HepG2 (cell line): ENCODE data around the gene APOD. TPM values are rescaled to one million over a fixed set of nuclear protein-coding genes. Genes with fewer than 3 reads are reported as not detected.

Source experiments
- ATAC-seq: fragments of 200-7000 bp; cut with Tn5 transposase; 3 replicates; pipeline ENCODE4 v1.9.1; 2020; ENCODE audit warnings: mild to moderate bottlenecking, moderate library complexity
- BruUV-seq: library from RNA; stranded (reverse); fragments of 400-500 nt; replicated peaks from 2 replicates; lab custom pipeline; 2021; lab: Mats Ljungman, UMichigan
- CTCF ChIA-PET: fragments of 300-600 bp; formaldehyde crosslinking; extraction: SDS; loops from one replicate; lab custom pipeline; 2021; ENCODE audit warnings: low total read pairs, inconsistent platforms, low intra/inter-chr PET ratio; lab: Yijun Ruan, JAX
- POLR2A ChIA-PET: fragments of 350-600 bp; sonication (Branson Sonifier 250); formaldehyde crosslinking; loops from one replicate; lab custom pipeline; 2020; ENCODE audit warnings: antibody characterized with exemption, inconsistent platforms; lab: Yijun Ruan, JAX
- DNase-seq: peaks from one replicate; pipeline ENCODE4 v3.0.0-alpha.2; 2015; ENCODE audit warnings: low spot score
- FAIRE-seq: peaks from 3 replicates; lab custom pipeline; 2011; peaks lifted over from hg19 to GRCh38; lab: Jason Lieb, UNC
- H2AFZ ChIP-seq: one replicate; pipeline ENCODE4 v1.6.1; 2011; ENCODE audit warnings: low read length, inconsistent platforms
- H3K27ac ChIP-seq: fragments of 300-600 bp; 3 replicates; pipeline ENCODE4 v1.8.0; 2011; ENCODE audit warnings: mixed run types, mild to moderate bottlenecking, mixed read lengths, low read length, inconsistent platforms; ENCODE audit not compliant: insufficient read depth; ENCODE audit errors: extremely low read length
- H3K27me3 ChIP-seq, 2 experiments: fragments of 200-600 bp in 1 of 2; 2 replicates in 1 of 2; 3 replicates in 1 of 2; pipeline versions ENCODE4 v1.6.0 to v1.8.0; 2011; ENCODE audit warnings: low read length in 2 of 2, mild to moderate bottlenecking in 2 of 2, moderate library complexity in 2 of 2, inconsistent platforms in 1 of 2; ENCODE audit not compliant: insufficient read depth in 2 of 2, control insufficient read depth in 1 of 2
- H3K36me3 ChIP-seq, 2 experiments: fragments of 200-600 bp in 1 of 2; replicated peaks in 1 of 2; 2 replicates in 1 of 2; 3 replicates in 1 of 2; pipeline versions ENCODE4 v1.5.1 to v1.8.0; 2011; ENCODE audit warnings: low read length in 2 of 2, inconsistent platforms in 1 of 2; ENCODE audit not compliant: insufficient read depth in 2 of 2, control insufficient read depth in 1 of 2
- H3K4me1 ChIP-seq: 2 replicates; pipeline ENCODE4 v1.5.1; 2012; ENCODE audit warnings: low read length, inconsistent platforms; ENCODE audit not compliant: insufficient read depth
- H3K4me2 ChIP-seq: 2 replicates; pipeline ENCODE4 v1.6.0; 2011; ENCODE audit warnings: low read depth, low read length, inconsistent platforms
- H3K4me3 ChIP-seq, 3 experiments: fragments of 200-600 bp in 1 of 3; sonication (generic), shearing (Covaris generic) in 1 of 3; replicated peaks in 1 of 3; 2 replicates each; pipeline ENCODE4 v1.5.1; 2011 to 2016; ENCODE audit warnings: low read length in 3 of 3, inconsistent platforms in 2 of 3, low read depth in 2 of 3, mild to moderate bottlenecking in 2 of 3, control low read depth in 1 of 3, mixed read lengths in 1 of 3; ENCODE audit not compliant: insufficient read depth in 1 of 3
- H3K79me2 ChIP-seq: one replicate; pipeline ENCODE4 v1.6.1; 2011; ENCODE audit warnings: low read length, inconsistent platforms; ENCODE audit not compliant: insufficient read depth
- H3K9ac ChIP-seq: 2 replicates; pipeline ENCODE4 v1.6.0; 2011; ENCODE audit warnings: mild to moderate bottlenecking, low read depth, low read length, inconsistent platforms; ENCODE audit not compliant: insufficient read depth
- H3K9me3 ChIP-seq: 2 replicates; pipeline ENCODE4 v1.5.1; 2012; ENCODE audit warnings: mild to moderate bottlenecking, low read length
- H4K20me1 ChIP-seq: 2 replicates; pipeline ENCODE4 v1.6.0; 2011; ENCODE audit warnings: inconsistent platforms, mild to moderate bottlenecking, low read length, moderate library complexity; ENCODE audit not compliant: insufficient read depth
- AGO1 ChIP-seq: fragments of 200-400 bp; formaldehyde crosslinking; IDR thresholded peaks from 2 replicates; pipeline ENCODE4 v1.6.1; 2017; ENCODE audit warnings: mild to moderate bottlenecking, low read depth, low read length, moderate library complexity; ENCODE audit not compliant: poor library complexity, severe bottlenecking
- ARID4A ChIP-seq: sonication (generic); formaldehyde crosslinking; IDR thresholded peaks from 2 replicates; pipeline ENCODE4 v1.5.0; 2020; ENCODE audit warnings: mild to moderate bottlenecking, missing genetic modification reagents, borderline replicate concordance
- MLXIP ChIP-seq: sonication (generic); formaldehyde crosslinking; IDR thresholded peaks from 2 replicates; pipeline ENCODE4 v1.9.0; 2021; ENCODE audit warnings: missing genetic modification reagents, borderline replicate concordance
- MTA1 ChIP-seq: sonication (generic); formaldehyde crosslinking; IDR thresholded peaks from 2 replicates; pipeline ENCODE4 v1.4.0; 2020; ENCODE audit warnings: missing genetic modification reagents, mild to moderate bottlenecking, borderline replicate concordance
- NCOA1 ChIP-seq: sonication (generic); formaldehyde crosslinking; IDR thresholded peaks from 2 replicates; pipeline ENCODE4 v1.9.0; 2021; ENCODE audit warnings: missing genetic modification reagents
- NR0B2 ChIP-seq: sonication (generic); formaldehyde crosslinking; IDR thresholded peaks from 2 replicates; pipeline ENCODE4 v1.4.0; 2020; ENCODE audit warnings: mild to moderate bottlenecking, missing genetic modification reagents
- RBM22 ChIP-seq: fragments of 200-400 bp; formaldehyde crosslinking; optimal IDR thresholded peaks from 2 replicates; pipeline ENCODE3; 2017; ENCODE audit warnings: mild to moderate bottlenecking, low read length, moderate library complexity
- RFX5 ChIP-seq: IDR thresholded peaks from 2 replicates; pipeline ENCODE4 v1.6.1; 2011; ENCODE audit warnings: low read depth, low read length, improper control_type of control experiment
- SOX5 ChIP-seq: IDR thresholded peaks from 2 replicates; pipeline ENCODE4 v1.6.1; 2016; ENCODE audit warnings: borderline replicate concordance
- ZBTB38 ChIP-seq: sonication (generic); formaldehyde crosslinking; IDR thresholded peaks from 2 replicates; pipeline ENCODE4 v1.5.1; 2020; ENCODE audit warnings: mild to moderate bottlenecking, missing genetic modification reagents
- ZSCAN20 ChIP-seq: sonication (generic); formaldehyde crosslinking; IDR thresholded peaks from 2 replicates; pipeline ENCODE4 v1.4.0; 2020; ENCODE audit warnings: missing genetic modification reagents, mild to moderate bottlenecking, borderline replicate concordance
- whole genome bisulfite sequencing: methylation state at CpG from one replicate; pipeline ENCODE4 v1.1.6; 2017; ENCODE audit warnings: low lambda C conversion rate; 5-methylcytosine and 5-hydroxymethylcytosine counted together
- in situ Hi-C: cut with HindIII; loops from 2 replicates; pipeline ENCODE4 v1.10.0; 2017; ENCODE audit warnings: low pct_unique_long_range_greater_than_20kb; ENCODE audit not compliant: extremely low pct_ligation_motif_present
- intact Hi-C: fragments of 100-400 bp; cut with micrococcal nuclease; formaldehyde crosslinking; loops from one replicate; pipeline ENCODE4 v1.10.0; 2022; ENCODE audit not compliant: unreplicated experiment
- polyA plus RNA-seq, 8 experiments: library from polyadenylated mRNA; depleted of rRNA in 3 of 8; stranded (reverse) in 7 of 8; unstranded in 1 of 8; fragments of >200 nt; fragmentation: Illumina TruSeq in 4 of 8; extraction: Trizol in 4 of 8; gene quantifications; 2 replicates each; pipeline versions ENCODE4 v1.2.1 to v1.2.3, GENCODE V29; 2011 to 2016; ENCODE audit warnings: low read depth in 4 of 8, missing spikeins in 1 of 8, mixed read lengths in 1 of 8; ENCODE audit not compliant: insufficient read depth in 1 of 8
- total RNA-seq, 5 experiments: library from RNA; depleted of rRNA; stranded (reverse); fragments of >200 nt; fragmentation: Illumina TruSeq; extraction: Trizol; gene quantifications; 2 replicates each; pipeline ENCODE4 v1.2.3, GENCODE V29; 2016; ENCODE audit warnings: low read depth in 1 of 5

The APOD gene
- total and polyA plus RNA-seq, 2 of the 13 experiments (the other 11 are each of a cell fraction or from before 2014, with no cell fraction given): not detected

- intact Hi-C loops (no loop called here), in situ Hi-C loops (loop anchor here (5.0 kb wide), 1 partner anchor 267 kb away; the partner anchor contains the start of gene XXYLT1)
- Histone ChIP-seq H3K36me3 (no peaks in the 10 kb centered on the region; a peak in 3 of 5 replicates), H3K9ac (no peak overlapping the region), H2AFZ (no peak overlapping the region), H3K27me3 (no peaks in the 10 kb centered on the region; a peak in 1 of 5 replicates), H3K27ac (no peak overlapping the region), H3K4me1 (peaks cover 44% of the 10 kb centered on the region), H4K20me1 (peaks cover 45% of the 10 kb centered on the region), H3K4me3 (no peak overlapping the region), H3K9me3 (no peaks in the 10 kb centered on the region), H3K79me2 (peaks cover 81% of the 10 kb centered on the region), H3K4me2 (peak overlapping the region; percentile 84)
- CTCF ChIA-PET: no interaction called here
- FAIRE-seq: no peak
- POLR2A ChIA-PET: no interaction called here
- ATAC-seq: no peak
- TF ChIP-seq NR0B2 (CRISPR knock-in tag) (no peak), MTA1 (CRISPR knock-in tag) (no peak), NCOA1 (no peak), RFX5 (no peak), ZBTB38 (no peak), AGO1 (no peak), ZSCAN20 (CRISPR knock-in tag) (no peak), SOX5 (no peak), RBM22 (no peak), MLXIP (CRISPR knock-in tag) (no peak), ARID4A (CRISPR knock-in tag) (no peak)
- no peak for DNase-seq
- 95% methylated on average over 5 of the region's 5 CpGs for WGBS
- no TSS peak for BruUV-seq
Observed at GRCh38 chr3:195539479-195539878, 44.3 kb downstream of the APOD start.
